Suprapubic skin (tissue), 4 donors: ENCODE measurements around the gene STUM. TPM values are rescaled to one million over a fixed set of nuclear protein-coding genes. Genes with fewer than 3 reads are reported as not detected.

Experiments
- DNase-seq, 2 donors: peaks; one replicate each; pipeline ENCODE4 v3.0.0-alpha.2; 2019; ENCODE audit warnings: low spot score in 2 of 2
- H3K27ac ChIP-seq: fragments of 200-600 bp; sonication (generic); one replicate; pipeline ENCODE4 v1.5.1; 2019
- H3K27me3 ChIP-seq: fragments of 200-600 bp; sonication (generic); one replicate; pipeline ENCODE4 v1.5.1; 2019
- H3K36me3 ChIP-seq: fragments of 200-600 bp; sonication (generic); one replicate; pipeline ENCODE4 v1.5.1; 2019
- H3K4me1 ChIP-seq: fragments of 200-600 bp; sonication (generic); one replicate; pipeline ENCODE4 v1.5.1; 2019
- H3K4me3 ChIP-seq: fragments of 200-600 bp; sonication (generic); one replicate; pipeline ENCODE4 v1.5.1; 2019; ENCODE audit warnings: mild to moderate bottlenecking
- H3K9me3 ChIP-seq: fragments of 200-600 bp; sonication (generic); one replicate; pipeline ENCODE4 v1.5.1; 2019
- EP300 ChIP-seq: sonication (generic); formaldehyde crosslinking; IDR thresholded peaks from one replicate; pipeline ENCODE4 v1.6.1; 2017; ENCODE audit warnings: antibody characterized with exemption
- POLR2A ChIP-seq, 2 donors: fragments of 450-650 bp; IDR thresholded peaks; one replicate each; pipeline ENCODE4 v1.6.1; 2017; ENCODE audit warnings: antibody characterized with exemption in 2 of 2, mild to moderate bottlenecking in 2 of 2, moderate library complexity in 2 of 2
- POLR2AphosphoS5 ChIP-seq, 3 donors: sonication (generic); formaldehyde crosslinking; IDR thresholded peaks; one replicate each; pipeline ENCODE4 v1.6.1; 2017; ENCODE audit warnings: antibody characterized with exemption in 3 of 3
- WGBS: methylation state at CpG from one replicate; pipeline ENCODE4 v1.1.5; 2018; 5-methylcytosine and 5-hydroxymethylcytosine counted together
- total RNA-seq, 4 donors: library from RNA; depleted of rRNA; stranded (reverse); fragments of >200 nt; gene quantifications; one replicate each; pipeline ENCODE4 v1.1.0, GENCODE V29; 2016
- TF ChIP-seq, protein P1 (sequence below), 2 donors: fragments of 200-600 bp in 1 of 2; fragments of 450-650 bp in 1 of 2; sonication (generic) in 1 of 2; IDR thresholded peaks; one replicate each; pipeline ENCODE4 v1.5.1; 2016 to 2019; ENCODE audit warnings: antibody characterized with exemption in 2 of 2, mild to moderate bottlenecking in 1 of 2, moderate library complexity in 1 of 2

The STUM gene
- total RNA-seq, 4 donors from 2014 or later: 1.6 to 5.9 (median 2.0) TPM

DNA sequence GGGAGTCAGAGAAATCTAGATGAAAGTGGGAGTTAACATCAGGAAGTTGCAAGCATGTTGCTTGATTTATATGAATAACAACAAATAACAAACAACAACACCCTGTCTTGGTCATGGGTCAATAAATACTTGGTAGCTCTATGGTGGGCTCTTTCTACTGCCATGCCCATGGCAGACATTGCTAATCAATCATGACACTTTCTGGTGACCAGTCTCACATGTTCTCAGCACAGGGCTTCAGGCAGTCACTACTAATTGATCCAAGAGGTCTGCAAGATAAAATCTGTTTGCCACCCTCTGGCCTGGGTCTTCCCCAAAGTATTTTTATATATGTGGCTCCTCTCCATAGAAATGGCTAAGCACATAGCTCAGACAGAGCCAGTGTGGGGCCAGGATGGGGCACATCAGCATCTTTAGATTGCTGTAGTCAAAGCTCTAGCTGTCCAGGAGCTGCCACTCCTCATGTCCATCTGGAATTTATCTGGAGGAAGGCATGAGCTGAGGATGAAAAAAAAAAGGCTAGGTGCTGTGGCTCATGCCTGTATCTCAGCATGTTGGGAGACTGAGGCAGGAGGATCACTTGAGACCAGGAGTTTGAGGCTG lies 51.2 kb downstream of the STUM start:
- no peak for DNase-seq
- H3K27ac ChIP-seq: no peak overlapping the region
- no peak overlapping the region for H3K4me3 ChIP-seq
- no peaks in the 10 kb centered on the region for H3K36me3 ChIP-seq
- no peaks in the 10 kb centered on the region for H3K27me3 ChIP-seq
- TF ChIP-seq POLR2A (IDR thresholded peaks at IDR 0.05) (no peak), EP300 (no peak), POLR2AphosphoS5 (IDR thresholded peaks at IDR 0.05) (no peak)
- TF ChIP-seq, protein P1, sequence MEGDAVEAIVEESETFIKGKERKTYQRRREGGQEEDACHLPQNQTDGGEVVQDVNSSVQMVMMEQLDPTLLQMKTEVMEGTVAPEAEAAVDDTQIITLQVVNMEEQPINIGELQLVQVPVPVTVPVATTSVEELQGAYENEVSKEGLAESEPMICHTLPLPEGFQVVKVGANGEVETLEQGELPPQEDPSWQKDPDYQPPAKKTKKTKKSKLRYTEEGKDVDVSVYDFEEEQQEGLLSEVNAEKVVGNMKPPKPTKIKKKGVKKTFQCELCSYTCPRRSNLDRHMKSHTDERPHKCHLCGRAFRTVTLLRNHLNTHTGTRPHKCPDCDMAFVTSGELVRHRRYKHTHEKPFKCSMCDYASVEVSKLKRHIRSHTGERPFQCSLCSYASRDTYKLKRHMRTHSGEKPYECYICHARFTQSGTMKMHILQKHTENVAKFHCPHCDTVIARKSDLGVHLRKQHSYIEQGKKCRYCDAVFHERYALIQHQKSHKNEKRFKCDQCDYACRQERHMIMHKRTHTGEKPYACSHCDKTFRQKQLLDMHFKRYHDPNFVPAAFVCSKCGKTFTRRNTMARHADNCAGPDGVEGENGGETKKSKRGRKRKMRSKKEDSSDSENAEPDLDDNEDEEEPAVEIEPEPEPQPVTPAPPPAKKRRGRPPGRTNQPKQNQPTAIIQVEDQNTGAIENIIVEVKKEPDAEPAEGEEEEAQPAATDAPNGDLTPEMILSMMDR (IDR thresholded peaks at IDR 0.05): no peak
- peaks cover 31% of the 10 kb centered on the region for H3K4me1 ChIP-seq
- no peaks in the 10 kb centered on the region for H3K9me3 ChIP-seq

DNA sequence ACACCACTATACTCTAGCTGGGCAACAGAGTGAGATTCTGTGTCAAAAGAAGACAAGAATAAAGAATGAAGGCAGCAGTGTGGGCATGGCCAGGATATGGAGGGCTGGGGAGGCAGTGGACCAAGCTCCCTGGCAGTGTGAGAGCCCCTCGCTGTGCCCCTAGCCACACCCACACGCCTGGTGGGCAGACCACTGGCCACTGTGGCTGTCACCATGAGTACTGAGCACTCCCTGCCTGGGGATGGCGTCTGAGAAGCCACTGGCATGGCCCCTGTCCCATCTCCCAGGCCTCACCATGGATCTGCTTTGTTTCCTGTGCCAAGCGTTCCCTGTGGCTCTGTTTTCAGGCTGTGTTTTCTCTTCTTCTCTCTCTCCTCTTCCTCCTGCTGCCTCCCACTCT lies 51.7 kb downstream of the STUM start:
- Histone ChIP-seq H3K36me3 (no peaks in the 10 kb centered on the region), H3K27me3 (no peaks in the 10 kb centered on the region), H3K4me1 (peaks cover 36% of the 10 kb centered on the region), H3K4me3 (no peak overlapping the region), H3K27ac (no peak overlapping the region), H3K9me3 (no peaks in the 10 kb centered on the region)
- WGBS: 90% methylated on average over 4 of the region's 4 CpGs
- TF ChIP-seq POLR2A (IDR thresholded peaks at IDR 0.05): no peak
- TF ChIP-seq EP300: no peak
- TF ChIP-seq, protein P1 (IDR thresholded peaks at IDR 0.05): no peak
- TF ChIP-seq POLR2AphosphoS5 (IDR thresholded peaks at IDR 0.05): no peak
- no peak for DNase-seq

DNA sequence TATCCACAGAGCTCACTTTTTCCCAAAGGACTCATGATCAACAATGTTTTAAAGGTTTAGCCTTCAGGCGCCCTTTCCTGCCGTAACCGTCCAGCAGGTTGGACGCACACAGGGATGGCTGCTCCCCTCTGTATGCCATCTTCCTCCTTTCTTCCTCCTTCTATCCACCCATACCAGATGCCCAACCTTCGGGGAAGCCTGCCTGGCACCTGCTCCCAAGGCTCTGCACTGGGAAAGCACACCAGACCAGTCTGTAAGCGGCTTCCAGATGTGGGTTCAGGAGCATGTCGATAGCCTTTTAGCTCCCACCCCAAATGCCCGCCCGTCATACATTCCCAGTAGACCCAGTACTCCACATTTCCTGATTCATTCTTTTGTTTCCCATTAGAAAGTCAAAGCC lies 52.9 kb downstream of the STUM start:
- Histone ChIP-seq H3K4me1 (peaks cover 40% of the 10 kb centered on the region), H3K9me3 (no peaks in the 10 kb centered on the region), H3K27ac (peak overlapping the region; percentile 87), H3K36me3 (no peaks in the 10 kb centered on the region), H3K27me3 (no peaks in the 10 kb centered on the region), H3K4me3 (no peak overlapping the region)
- DNase-seq: no peak
- no peak for TF ChIP-seq EP300
- no peak for TF ChIP-seq POLR2A (IDR thresholded peaks at IDR 0.05)
- TF ChIP-seq POLR2AphosphoS5 (IDR thresholded peaks at IDR 0.05): no peak
- TF ChIP-seq, protein P1 (IDR thresholded peaks at IDR 0.05): no peak
- 85% methylated on average over 9 of the region's 9 CpGs for WGBS

DNA sequence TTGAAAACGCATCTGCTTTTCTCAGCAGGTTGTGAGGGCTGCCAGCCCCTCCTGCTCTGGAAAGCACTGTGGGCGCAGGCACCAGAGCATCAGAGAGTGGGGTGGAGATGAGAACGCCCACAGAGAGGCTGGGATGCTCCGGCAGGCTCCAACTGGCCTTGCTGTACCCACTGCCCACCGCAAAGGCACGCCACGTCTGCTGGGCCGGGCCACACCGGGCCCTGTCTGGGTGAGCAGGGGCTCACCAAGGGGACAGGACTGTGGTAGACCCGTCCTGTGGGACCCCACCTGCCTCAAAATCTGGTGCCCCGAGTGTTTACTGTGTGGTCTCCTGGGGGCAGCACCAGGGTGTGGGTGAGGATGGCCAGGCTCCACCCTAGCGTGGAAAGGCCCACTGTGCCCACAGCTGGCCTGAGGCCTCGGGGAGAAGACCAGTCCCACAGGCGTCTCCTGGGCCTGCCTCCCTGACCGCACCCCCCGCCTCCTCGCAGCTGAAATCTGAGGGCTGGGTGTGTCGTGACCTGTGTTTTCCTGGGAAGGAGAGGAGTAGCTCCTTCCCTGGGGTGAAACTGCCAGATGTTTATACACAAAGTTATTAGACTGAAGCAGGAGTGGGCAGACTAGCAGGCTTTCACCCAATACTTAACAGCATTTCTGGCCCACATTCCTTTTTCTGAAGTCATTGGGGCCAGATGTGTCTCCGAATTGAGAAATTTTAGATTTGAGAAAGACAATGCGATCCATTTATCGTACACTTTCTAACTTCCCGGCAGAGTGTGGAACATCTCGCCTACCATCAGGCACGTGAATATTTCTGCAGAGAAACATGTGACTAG lies 53.8 kb downstream of the STUM start:
- TF ChIP-seq EP300: no peak
- TF ChIP-seq POLR2AphosphoS5 (IDR thresholded peaks at IDR 0.05): peak in 1 of 3 donors; percentile 50
- DNase-seq: peak; percentile 89

DNA sequence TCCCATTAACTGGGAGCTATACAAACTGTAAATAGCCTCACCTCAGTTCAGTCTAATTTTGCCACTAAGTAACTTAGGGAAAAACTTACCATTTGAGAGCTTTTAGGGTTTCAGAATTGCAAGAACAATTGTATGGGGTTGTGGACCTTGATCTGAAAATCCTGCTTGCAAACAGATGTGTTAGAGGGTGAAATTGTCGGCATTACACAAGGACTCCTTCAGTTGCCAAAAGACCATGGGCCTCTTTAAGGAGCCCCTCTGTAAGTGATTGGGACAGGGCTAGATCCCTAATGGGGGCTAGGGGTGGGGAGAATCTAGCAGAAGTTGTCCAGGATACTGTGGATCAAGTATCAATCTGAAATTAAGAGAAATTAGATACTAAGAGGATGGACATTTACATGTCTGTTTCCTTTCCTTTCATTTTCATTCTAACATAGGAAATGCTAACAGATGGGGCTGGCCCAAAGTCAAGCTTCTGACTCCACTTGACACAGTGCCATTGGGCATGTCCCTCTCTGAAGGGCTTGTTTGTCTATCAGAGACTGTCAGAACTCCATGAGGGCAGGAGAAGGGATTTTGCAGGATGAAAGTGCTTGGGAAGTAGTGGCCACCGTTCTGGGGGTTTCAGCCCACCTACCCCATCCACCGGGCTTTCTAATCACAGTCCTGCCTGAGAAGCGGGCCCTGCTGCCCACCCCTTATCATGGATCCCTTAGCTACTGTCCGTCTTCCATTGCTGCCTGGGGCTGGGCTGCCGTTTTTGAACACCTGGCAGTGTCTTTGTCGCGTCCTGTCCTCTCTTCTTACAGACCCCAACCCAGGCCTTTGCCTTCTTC lies 54.7 kb downstream of the STUM start:
- H3K4me1 ChIP-seq: peaks cover 43% of the 10 kb centered on the region

More for the DNA sequence above, 53.8 kb downstream of the STUM start:
- WGBS: 26% methylated on average over 16 of the region's 24 CpGs
- Histone ChIP-seq H3K36me3 (no peaks in the 10 kb centered on the region), H3K4me1 (peaks cover 43% of the 10 kb centered on the region), H3K4me3 (peak overlapping the region; percentile 29), H3K27ac (peak overlapping the region; percentile 87), H3K9me3 (no peaks in the 10 kb centered on the region), H3K27me3 (no peaks in the 10 kb centered on the region)

More for the DNA sequence above, 54.7 kb downstream of the STUM start:
- DNase-seq: peak; percentile 88 to 89
- H3K9me3 ChIP-seq: no peaks in the 10 kb centered on the region
- H3K36me3 ChIP-seq: no peaks in the 10 kb centered on the region
- WGBS: 31% methylated on average over 8 of the region's 8 CpGs
- H3K27me3 ChIP-seq: no peaks in the 10 kb centered on the region
- H3K4me3 ChIP-seq: peak overlapping the region; percentile 29
- H3K27ac ChIP-seq: peak overlapping the region; percentile 87
- TF ChIP-seq POLR2A (IDR thresholded peaks at IDR 0.05) (no peak), POLR2AphosphoS5 (IDR thresholded peaks at IDR 0.05) (no peak), EP300 (no peak)
- TF ChIP-seq, protein P1 (IDR thresholded peaks at IDR 0.05): no peak
